Measurements from ENCODE around the gene C1orf232. TPM values are rescaled to one million over a fixed set of nuclear protein-coding genes. Genes with fewer than 3 reads are reported as not detected.
A peak's percentile ranks its signal among the peaks of the same experiment; 100 is the strongest.

The C1orf232 gene
- total RNA-seq, 1 donor, result not detected

DNA sequence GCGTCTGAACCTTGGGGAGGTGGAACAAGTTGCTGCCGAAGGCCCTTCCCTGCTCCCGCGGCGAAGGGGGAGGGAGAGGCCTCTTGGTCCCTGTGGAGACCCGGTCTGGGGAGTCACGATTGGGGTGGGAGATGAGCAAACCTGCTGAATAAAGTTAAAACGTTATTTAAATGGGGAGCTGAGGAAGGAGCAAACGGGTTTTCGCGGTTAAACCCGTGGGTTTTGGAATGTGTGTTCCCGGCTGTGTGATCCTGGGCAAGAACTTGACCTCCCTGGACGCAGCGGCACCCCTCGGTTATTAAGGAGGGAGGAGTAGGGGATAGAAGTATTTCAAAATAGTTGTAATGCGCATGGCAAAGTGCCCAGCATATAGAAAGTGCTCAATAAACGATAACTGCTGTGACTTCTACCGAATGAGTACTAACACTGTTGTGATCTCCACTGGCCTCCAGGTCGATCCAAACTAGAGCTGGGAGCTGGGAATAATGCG lies 6.5 kb downstream of the C1orf232 start:
- Histone ChIP-seq H3K4me1 (ENCODE audit: insufficient read depth, low read length) (peaks cover 4% of the 10 kb centered on the region), H3K9me3 (ENCODE audit: low read depth, low read length) (no peaks in the 10 kb centered on the region), H3K4me3 (ENCODE audit: insufficient read depth, low read length) (peak overlapping the region; percentile 63)

DNA sequence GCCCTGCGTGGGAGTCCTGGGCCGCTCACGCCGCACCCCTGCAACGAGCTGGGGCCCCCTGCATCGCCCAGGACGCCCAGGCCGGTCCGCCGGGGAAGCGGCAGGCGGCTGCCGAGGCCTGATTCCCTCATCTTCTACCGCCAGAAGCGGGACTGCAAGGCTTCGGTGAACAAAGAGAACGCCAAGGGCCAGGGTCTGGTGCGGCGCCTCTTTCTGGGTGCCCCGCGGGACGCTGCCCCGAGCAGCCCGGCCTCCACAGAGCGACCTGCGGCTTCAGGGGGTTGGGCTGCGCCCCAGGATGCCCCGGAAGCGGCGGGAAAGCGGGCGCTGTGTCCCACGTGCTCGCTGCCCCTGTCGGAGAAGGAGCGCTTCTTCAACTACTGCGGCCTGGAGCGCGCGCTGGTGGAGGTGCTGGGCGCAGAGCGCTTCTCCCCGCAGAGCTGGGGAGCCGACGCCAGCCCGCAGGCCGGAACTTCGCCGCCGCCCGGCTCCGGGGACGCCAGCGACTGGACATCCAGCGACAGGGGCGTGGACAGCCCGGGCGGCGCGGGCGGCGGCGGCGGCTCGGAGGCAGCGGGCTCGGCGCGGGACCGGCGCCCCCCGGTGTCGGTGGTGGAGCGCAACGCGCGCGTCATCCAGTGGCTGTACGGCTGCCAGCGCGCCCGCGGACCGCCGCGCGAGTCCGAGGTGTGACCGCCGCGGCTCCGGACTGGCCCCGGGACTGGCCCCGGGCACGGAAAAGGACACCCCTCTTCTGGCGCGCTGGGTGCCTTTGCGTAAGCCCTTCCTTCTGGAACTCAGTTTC lies 7.1 kb downstream of the C1orf232 start:
- no peaks in the 10 kb centered on the region for H4K20me1 ChIP-seq (ENCODE audit: insufficient read depth, low read length)
- no peaks in the 10 kb centered on the region for H3K79me2 ChIP-seq (ENCODE audit: insufficient read depth, low read length)
- TF ChIP-seq, protein P1, sequence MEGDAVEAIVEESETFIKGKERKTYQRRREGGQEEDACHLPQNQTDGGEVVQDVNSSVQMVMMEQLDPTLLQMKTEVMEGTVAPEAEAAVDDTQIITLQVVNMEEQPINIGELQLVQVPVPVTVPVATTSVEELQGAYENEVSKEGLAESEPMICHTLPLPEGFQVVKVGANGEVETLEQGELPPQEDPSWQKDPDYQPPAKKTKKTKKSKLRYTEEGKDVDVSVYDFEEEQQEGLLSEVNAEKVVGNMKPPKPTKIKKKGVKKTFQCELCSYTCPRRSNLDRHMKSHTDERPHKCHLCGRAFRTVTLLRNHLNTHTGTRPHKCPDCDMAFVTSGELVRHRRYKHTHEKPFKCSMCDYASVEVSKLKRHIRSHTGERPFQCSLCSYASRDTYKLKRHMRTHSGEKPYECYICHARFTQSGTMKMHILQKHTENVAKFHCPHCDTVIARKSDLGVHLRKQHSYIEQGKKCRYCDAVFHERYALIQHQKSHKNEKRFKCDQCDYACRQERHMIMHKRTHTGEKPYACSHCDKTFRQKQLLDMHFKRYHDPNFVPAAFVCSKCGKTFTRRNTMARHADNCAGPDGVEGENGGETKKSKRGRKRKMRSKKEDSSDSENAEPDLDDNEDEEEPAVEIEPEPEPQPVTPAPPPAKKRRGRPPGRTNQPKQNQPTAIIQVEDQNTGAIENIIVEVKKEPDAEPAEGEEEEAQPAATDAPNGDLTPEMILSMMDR (IDR thresholded peaks at IDR 0.05; ENCODE audit: extremely low read depth, low read depth, low read length), result no peak
- peaks cover 20% of the 10 kb centered on the region for H3K27me3 ChIP-seq (ENCODE audit: insufficient read depth, low read length)
- H3K4me1 ChIP-seq (ENCODE audit: insufficient read depth, low read length), result peaks cover 4% of the 10 kb centered on the region
- H3K9me3 ChIP-seq (ENCODE audit: low read depth, low read length), result no peaks in the 10 kb centered on the region
- peak; percentile 95 for DNase-seq (ENCODE audit: insufficient read length, low spot score, missing footprints)
- peak overlapping the region; percentile 63 for H3K4me3 ChIP-seq (ENCODE audit: insufficient read depth, low read length)
- no peak overlapping the region for H3K27ac ChIP-seq (ENCODE audit: low read depth, low read length)
- H3K36me3 ChIP-seq (ENCODE audit: insufficient read depth, low read length), result no peaks in the 10 kb centered on the region
- H2AFZ ChIP-seq (ENCODE audit: low read length), result peak overlapping the region; percentile 62
- H3K4me2 ChIP-seq (ENCODE audit: insufficient read depth, low read length), result peak overlapping the region; percentile 76

More for the DNA sequence above, 6.5 kb downstream of the C1orf232 start:
- Histone ChIP-seq H3K27ac (ENCODE audit: low read depth, low read length) (no peak overlapping the region), H2AFZ (ENCODE audit: low read length) (peak overlapping the region; percentile 11), H4K20me1 (ENCODE audit: insufficient read depth, low read length) (no peaks in the 10 kb centered on the region), H3K27me3 (ENCODE audit: insufficient read depth, low read length) (peaks cover 18% of the 10 kb centered on the region), H3K79me2 (ENCODE audit: insufficient read depth, low read length) (no peaks in the 10 kb centered on the region), H3K4me2 (ENCODE audit: insufficient read depth, low read length) (peak overlapping the region; percentile 76), H3K36me3 (ENCODE audit: insufficient read depth, low read length) (no peaks in the 10 kb centered on the region)
- DNase-seq (ENCODE audit: insufficient read length, low spot score, missing footprints), result peak; percentile 90
- TF ChIP-seq, protein P1 (IDR thresholded peaks at IDR 0.05; ENCODE audit: extremely low read depth, low read depth, low read length), result no peak

DNA sequence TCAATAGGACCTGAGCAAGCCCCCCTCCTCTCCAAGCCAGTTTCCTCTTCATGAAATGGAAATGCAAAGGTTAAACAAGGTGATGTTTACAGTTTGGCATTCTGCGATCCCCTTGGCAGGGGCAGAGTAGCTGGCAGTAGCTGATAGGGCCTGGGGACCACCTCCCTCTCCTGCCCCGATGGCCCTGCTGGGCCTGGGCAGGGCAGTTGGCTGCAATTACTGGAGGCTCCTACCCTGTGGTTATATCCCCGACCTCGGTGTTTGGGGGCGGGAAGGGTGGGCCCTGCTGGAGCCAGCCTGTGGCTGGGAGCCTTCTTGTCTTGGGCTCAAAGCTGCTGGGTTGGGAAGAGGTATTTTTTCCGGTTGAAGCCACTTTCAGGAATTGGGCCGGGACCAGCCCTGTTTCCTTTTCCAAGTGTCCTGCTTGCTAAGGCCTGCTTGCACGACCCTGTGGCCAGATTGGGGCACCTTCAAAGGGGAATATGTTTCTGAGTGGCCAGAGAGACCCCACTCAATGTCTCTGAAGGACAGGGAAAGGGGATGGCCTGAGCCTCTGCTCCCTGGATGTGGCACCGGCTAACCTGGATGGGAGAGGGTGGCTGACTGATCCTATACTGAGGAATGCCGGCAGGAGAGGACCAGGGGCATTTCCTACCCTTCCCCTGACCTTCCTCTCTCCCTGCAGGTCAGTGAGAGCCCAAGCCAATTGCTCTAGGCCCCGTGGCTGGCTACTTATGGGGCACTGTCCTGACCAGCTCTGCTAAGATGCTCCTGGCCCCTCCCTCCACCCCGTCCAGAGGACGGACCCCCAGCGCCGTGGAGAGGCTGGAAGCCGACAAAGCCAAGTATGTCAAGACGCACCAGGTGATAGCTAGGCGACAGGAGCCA lies 8.0 kb downstream of the C1orf232 start:
- Histone ChIP-seq H3K4me2 (ENCODE audit: insufficient read depth, low read length) (peak overlapping the region; percentile 76), H3K79me2 (ENCODE audit: insufficient read depth, low read length) (no peaks in the 10 kb centered on the region), H2AFZ (ENCODE audit: low read length) (peak overlapping the region; percentile 62), H3K4me3 (ENCODE audit: insufficient read depth, low read length) (peak overlapping the region; percentile 63), H4K20me1 (ENCODE audit: insufficient read depth, low read length) (no peaks in the 10 kb centered on the region), H3K27ac (ENCODE audit: low read depth, low read length) (no peak overlapping the region), H3K9me3 (ENCODE audit: low read depth, low read length) (no peaks in the 10 kb centered on the region), H3K36me3 (ENCODE audit: insufficient read depth, low read length) (no peaks in the 10 kb centered on the region), H3K4me1 (ENCODE audit: insufficient read depth, low read length) (peaks cover 4% of the 10 kb centered on the region), H3K27me3 (ENCODE audit: insufficient read depth, low read length) (peaks cover 29% of the 10 kb centered on the region)
- DNase-seq (ENCODE audit: insufficient read length, low spot score, missing footprints), result peak; percentile 76
- TF ChIP-seq, protein P1 (IDR thresholded peaks at IDR 0.05; ENCODE audit: extremely low read depth, low read depth, low read length), result no peak

DNA sequence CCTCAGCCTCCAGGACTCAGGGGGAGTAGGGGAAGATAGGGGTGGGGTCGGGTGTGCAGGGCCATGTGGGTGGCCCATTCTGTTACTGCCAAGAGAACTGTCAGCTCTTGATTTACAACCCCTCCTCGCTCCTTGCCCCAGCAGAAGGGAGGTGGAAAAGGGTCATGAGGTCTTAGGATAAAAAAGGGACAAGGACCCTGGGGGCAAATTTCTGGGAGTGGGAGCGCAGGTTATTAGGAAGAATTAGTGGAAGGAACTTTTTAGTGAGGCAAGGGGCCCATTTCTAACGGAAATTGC lies 9.1 kb downstream of the C1orf232 start:
- Histone ChIP-seq H3K4me1 (ENCODE audit: insufficient read depth, low read length) (peaks cover 4% of the 10 kb centered on the region), H3K36me3 (ENCODE audit: insufficient read depth, low read length) (no peaks in the 10 kb centered on the region), H3K79me2 (ENCODE audit: insufficient read depth, low read length) (no peaks in the 10 kb centered on the region), H3K4me3 (ENCODE audit: insufficient read depth, low read length) (no peak overlapping the region), H3K27ac (ENCODE audit: low read depth, low read length) (no peak overlapping the region), H3K9me3 (ENCODE audit: low read depth, low read length) (no peaks in the 10 kb centered on the region), H3K4me2 (ENCODE audit: insufficient read depth, low read length) (no peak overlapping the region), H4K20me1 (ENCODE audit: insufficient read depth, low read length) (no peaks in the 10 kb centered on the region), H2AFZ (ENCODE audit: low read length) (no peak overlapping the region), H3K27me3 (ENCODE audit: insufficient read depth, low read length) (peaks cover 33% of the 10 kb centered on the region)
- no peak for DNase-seq (ENCODE audit: insufficient read length, low spot score, missing footprints)
- TF ChIP-seq, protein P1 (IDR thresholded peaks at IDR 0.05; ENCODE audit: extremely low read depth, low read depth, low read length), result no peak
